Stimulated activated naive CD8-positive, alpha-beta T cell treated with anti-CD3 and anti-CD28 coated beads, Interleukin-15, Interleukin-2, amounts not matched to agents 100 ng/mL and 50 ng/mL, for 24 hours (primary cell): Measurements from ENCODE around the gene MRPL39.

ENCODE experiments used
- H3K27ac Mint-ChIP-seq: one replicate; pipeline ENCODE4 v1.8.0; 2021; ENCODE audit warnings: mild to moderate bottlenecking, mixed read lengths
- H3K27me3 Mint-ChIP-seq: one replicate; pipeline ENCODE4 v1.8.0; 2021; ENCODE audit warnings: mixed read lengths
- H3K36me3 Mint-ChIP-seq: one replicate; pipeline ENCODE4 v1.8.0; 2021; ENCODE audit warnings: low read depth, mixed read lengths
- H3K4me1 Mint-ChIP-seq: one replicate; pipeline ENCODE4 v1.8.0; 2021; ENCODE audit warnings: low read depth, mixed read lengths
- H3K4me3 Mint-ChIP-seq: one replicate; pipeline ENCODE4 v1.8.0; 2021; ENCODE audit warnings: mild to moderate bottlenecking, mixed read lengths
- H3K9me3 Mint-ChIP-seq: one replicate; pipeline ENCODE4 v1.8.0; 2021; ENCODE audit warnings: mixed read lengths

The MRPL39 gene

GRCh38 chr21:25582888-25583287 is 24.4 kb downstream of the MRPL39 start:
- peaks cover 70% of the 10 kb centered on the region for H3K36me3 Mint-ChIP-seq
- H3K4me1 Mint-ChIP-seq, result peaks cover 43% of the 10 kb centered on the region

GRCh38 chr21:25582164-25582790 is 25.0 kb downstream of the MRPL39 start:
- H3K36me3 Mint-ChIP-seq, result peaks cover 69% of the 10 kb centered on the region
- no peaks in the 10 kb centered on the region for H3K27me3 Mint-ChIP-seq
- H3K4me3 Mint-ChIP-seq, result no peak overlapping the region
- H3K9me3 Mint-ChIP-seq, result no peaks in the 10 kb centered on the region
- H3K4me1 Mint-ChIP-seq, result peaks cover 46% of the 10 kb centered on the region
- H3K27ac Mint-ChIP-seq, result peak overlapping the region; percentile 74

More at GRCh38 chr21:25582888-25583287, 24.4 kb downstream of the MRPL39 start:
- Mint-ChIP-seq H3K9me3 (no peaks in the 10 kb centered on the region), H3K4me3 (peak overlapping the region; percentile 14), H3K27ac (peak overlapping the region; percentile 74), H3K27me3 (no peaks in the 10 kb centered on the region)

DNA sequence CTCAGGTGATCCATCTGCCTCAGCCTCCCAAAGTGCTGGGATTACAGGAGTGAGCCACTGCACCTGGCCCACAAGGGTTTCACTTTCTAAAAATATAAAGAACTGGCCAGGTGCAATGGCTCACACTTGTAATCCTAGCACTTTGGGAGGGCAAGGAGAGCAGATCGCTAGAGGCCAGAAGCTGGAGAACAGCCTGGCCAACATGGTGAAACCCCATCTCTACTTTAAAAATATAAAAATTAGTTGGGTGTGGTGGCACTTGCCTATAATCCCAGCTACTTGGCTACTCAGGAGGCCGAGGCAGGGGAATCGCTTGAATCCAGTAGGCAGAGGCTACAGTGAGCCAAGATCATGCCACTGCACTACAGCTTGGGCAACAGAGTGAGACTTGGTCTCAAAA is 25.7 kb downstream of the MRPL39 start:
- peaks cover 53% of the 10 kb centered on the region for H3K4me1 Mint-ChIP-seq
- peaks cover 72% of the 10 kb centered on the region for H3K36me3 Mint-ChIP-seq
- H3K27me3 Mint-ChIP-seq, result no peaks in the 10 kb centered on the region
- H3K4me3 Mint-ChIP-seq, result no peak overlapping the region
- no peaks in the 10 kb centered on the region for H3K9me3 Mint-ChIP-seq
- no peak overlapping the region for H3K27ac Mint-ChIP-seq

DNA sequence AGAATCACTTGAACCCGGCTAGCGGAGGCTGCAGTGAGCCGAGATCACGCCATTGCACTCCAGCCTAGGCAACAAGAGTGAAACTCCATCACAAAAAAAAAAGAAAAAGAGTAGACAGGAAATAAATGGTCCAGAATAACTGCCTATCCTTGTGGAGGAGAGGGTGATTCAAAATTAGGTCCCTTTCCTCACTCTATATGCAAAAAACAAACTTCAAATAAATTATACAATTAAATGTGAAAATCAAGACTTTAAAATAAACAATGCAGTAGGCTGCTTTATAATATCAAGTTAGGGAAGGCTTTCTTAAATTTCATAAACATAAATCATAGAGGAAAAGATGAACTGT is 26.4 kb downstream of the MRPL39 start:
- no peaks in the 10 kb centered on the region for H3K27me3 Mint-ChIP-seq
- H3K36me3 Mint-ChIP-seq, result peaks cover 72% of the 10 kb centered on the region
- no peaks in the 10 kb centered on the region for H3K9me3 Mint-ChIP-seq
- H3K4me3 Mint-ChIP-seq, result no peak overlapping the region
- H3K27ac Mint-ChIP-seq, result peak overlapping the region; percentile 37
- peaks cover 60% of the 10 kb centered on the region for H3K4me1 Mint-ChIP-seq

- peaks cover 73% of the 10 kb centered on the region for H3K36me3 Mint-ChIP-seq
- peak overlapping the region; percentile 91 for H3K27ac Mint-ChIP-seq
- H3K4me3 Mint-ChIP-seq, result no peak overlapping the region
- no peaks in the 10 kb centered on the region for H3K27me3 Mint-ChIP-seq
- no peaks in the 10 kb centered on the region for H3K9me3 Mint-ChIP-seq
- H3K4me1 Mint-ChIP-seq, result peaks cover 71% of the 10 kb centered on the region
Measured at GRCh38 chr21:25579226-25580013, 27.9 kb downstream of the MRPL39 start.

DNA sequence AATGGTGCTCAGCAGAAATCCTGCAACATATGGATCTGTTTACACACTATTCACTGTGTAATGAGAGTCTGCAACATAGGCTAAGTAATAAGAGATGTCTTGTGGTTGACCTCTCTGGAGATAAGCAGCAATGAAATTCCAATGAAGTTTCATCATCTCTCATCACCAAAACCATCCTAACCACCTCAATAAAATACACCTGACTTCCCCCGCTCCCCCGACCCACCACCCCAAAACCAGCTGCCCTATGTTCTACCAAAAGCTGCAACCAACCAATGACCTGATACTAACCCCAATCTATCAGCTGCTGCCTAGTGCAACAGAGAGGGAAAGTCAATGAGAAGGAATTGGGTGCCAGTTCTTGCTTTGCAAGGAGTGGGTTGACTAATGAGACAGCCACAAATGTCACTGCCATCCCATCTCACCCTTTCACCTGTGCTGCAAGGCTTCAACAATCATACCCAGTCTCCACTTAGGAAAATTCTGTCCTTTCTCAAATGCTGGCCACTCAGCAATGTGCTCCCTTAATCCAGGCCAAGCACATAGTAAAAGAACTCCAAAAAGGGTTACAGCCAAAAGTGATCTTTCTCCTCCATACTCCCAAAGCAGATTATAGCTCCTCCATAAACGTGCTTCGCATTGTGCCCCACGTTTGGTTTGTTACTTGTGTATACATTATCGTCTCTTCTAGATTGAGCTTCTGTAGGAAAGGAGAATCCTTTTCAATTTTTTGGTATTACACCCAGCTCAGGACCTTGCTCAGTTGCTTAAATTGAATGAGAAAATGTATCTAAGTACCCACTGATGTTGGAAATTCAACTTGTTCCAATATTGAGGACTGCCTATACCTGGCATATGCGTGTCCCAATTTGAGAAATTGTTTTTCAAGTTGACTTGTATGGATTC is 29.0 kb downstream of the MRPL39 start:
- no peaks in the 10 kb centered on the region for H3K9me3 Mint-ChIP-seq
- peaks cover 72% of the 10 kb centered on the region for H3K36me3 Mint-ChIP-seq
- peak overlapping the region; percentile 97 for H3K27ac Mint-ChIP-seq
- H3K27me3 Mint-ChIP-seq, result no peaks in the 10 kb centered on the region
- peak overlapping the region; percentile 21 for H3K4me3 Mint-ChIP-seq
- H3K4me1 Mint-ChIP-seq, result peaks cover 70% of the 10 kb centered on the region

DNA sequence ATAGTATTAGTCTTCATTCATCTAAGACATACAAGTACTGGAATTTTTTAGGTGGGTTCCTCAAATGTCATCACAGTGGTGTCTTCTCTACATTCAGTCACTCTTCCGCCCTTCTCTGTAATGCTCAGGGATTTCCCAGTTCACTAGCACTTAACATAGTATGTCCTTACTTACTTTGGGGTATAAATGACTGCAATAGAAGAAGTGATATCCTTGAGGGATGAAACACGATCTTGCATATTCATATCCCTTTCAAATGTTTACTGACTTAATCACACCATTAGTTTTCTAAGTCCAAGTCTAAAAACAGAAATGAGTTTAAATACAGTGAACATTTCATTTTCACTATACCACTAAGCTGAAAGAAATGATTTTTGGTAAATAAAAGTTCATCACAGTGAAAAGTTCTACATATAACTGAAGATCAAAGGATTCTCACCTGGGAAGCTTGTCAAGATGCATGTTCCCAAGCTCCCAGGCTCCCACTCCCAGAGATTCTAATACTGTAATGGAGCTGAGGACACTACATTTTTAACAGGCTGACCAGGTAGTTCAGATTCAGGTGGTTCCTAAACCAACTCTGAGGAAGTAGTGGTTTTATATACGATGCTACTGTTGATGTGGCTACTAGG is 29.7 kb downstream of the MRPL39 start:
- Mint-ChIP-seq H3K4me3 (peak overlapping the region; percentile 79), H3K36me3 (peaks cover 74% of the 10 kb centered on the region), H3K27me3 (no peaks in the 10 kb centered on the region), H3K27ac (peak overlapping the region; percentile 97), H3K9me3 (no peaks in the 10 kb centered on the region), H3K4me1 (peaks cover 74% of the 10 kb centered on the region)

DNA sequence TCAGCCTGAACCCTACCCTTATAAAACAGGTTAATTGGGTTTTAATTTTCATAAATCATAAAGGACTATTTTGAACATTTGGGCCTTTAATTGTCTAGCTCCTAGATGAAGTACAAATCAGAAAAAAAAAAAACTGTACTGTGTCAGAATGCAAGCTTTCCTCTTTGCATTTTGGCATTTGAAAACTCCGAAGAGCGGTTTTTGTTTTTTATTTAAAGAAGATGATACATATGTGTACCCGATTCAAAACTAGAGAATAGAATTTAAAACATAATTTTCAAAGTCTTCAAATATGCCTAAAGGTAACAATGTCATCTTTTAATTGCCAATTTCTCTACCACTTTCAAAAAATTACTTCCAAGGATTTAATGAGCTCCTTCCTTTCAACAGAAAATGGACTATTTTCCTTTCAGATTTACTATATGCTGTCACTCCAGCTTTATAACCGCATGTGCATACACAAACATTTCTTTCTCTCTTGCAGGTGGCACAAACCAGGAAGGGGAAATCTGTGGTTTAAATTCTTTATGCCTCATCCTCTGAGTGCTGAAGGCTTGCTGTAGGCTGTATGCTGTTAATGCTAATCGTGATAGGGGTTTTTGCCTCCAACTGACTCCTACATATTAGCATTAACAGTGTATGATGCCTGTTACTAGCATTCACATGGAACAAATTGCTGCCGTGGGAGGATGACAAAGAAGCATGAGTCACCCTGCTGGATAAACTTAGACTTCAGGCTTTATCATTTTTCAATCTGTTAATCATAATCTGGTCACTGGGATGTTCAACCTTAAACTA is 33.7 kb downstream of the MRPL39 start:
- Mint-ChIP-seq H3K4me1 (peaks cover 93% of the 10 kb centered on the region), H3K27me3 (no peaks in the 10 kb centered on the region), H3K9me3 (no peaks in the 10 kb centered on the region), H3K27ac (peak overlapping the region; percentile 97), H3K4me3 (peak overlapping the region; percentile 79), H3K36me3 (peaks cover 93% of the 10 kb centered on the region)

DNA sequence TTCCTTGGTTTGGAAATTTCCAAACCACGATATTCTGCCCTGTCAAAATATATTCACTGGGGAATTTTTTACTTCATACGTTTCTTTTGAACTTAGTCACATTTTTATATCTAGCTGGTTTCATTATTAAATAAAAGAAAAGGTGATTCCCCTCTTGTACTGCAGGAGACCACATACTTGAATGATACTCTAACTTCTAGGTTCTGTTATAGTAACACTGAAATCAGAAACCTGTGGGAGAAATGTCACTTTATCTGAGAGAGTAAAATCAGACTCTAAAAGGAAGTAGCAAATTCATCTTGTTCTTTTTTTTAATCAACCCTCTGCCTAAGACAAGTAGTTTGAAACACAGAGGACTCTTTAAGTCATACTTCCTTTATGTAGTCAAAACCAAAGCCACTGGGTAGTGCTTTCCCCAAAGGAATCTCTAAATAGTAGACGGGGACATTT is 34.4 kb downstream of the MRPL39 start:
- no peaks in the 10 kb centered on the region for H3K27me3 Mint-ChIP-seq
- peak overlapping the region; percentile 79 for H3K4me3 Mint-ChIP-seq
- H3K9me3 Mint-ChIP-seq, result no peaks in the 10 kb centered on the region
- peak overlapping the region; percentile 97 for H3K27ac Mint-ChIP-seq
- H3K4me1 Mint-ChIP-seq, result peaks cover 91% of the 10 kb centered on the region
- peaks cover 96% of the 10 kb centered on the region for H3K36me3 Mint-ChIP-seq

- Mint-ChIP-seq H3K4me3 (peak overlapping the region; percentile 90), H3K9me3 (no peaks in the 10 kb centered on the region), H3K4me1 (peaks cover 90% of the 10 kb centered on the region), H3K36me3 (peaks cover 98% of the 10 kb centered on the region), H3K27me3 (no peaks in the 10 kb centered on the region), H3K27ac (peak overlapping the region; percentile 97)
Measured at GRCh38 chr21:25571726-25572121, 35.6 kb downstream of the MRPL39 start.

GRCh38 chr21:25569711-25570110 is 37.6 kb downstream of the MRPL39 start:
- peaks cover 82% of the 10 kb centered on the region for H3K4me1 Mint-ChIP-seq
- no peaks in the 10 kb centered on the region for H3K9me3 Mint-ChIP-seq
- H3K27ac Mint-ChIP-seq, result peak overlapping the region; percentile 100
- H3K4me3 Mint-ChIP-seq, result peak overlapping the region; percentile 90
- H3K27me3 Mint-ChIP-seq, result no peaks in the 10 kb centered on the region
- peaks cover 98% of the 10 kb centered on the region for H3K36me3 Mint-ChIP-seq

- Mint-ChIP-seq H3K4me3 (peak overlapping the region; percentile 90), H3K4me1 (peaks cover 80% of the 10 kb centered on the region), H3K36me3 (peaks cover 98% of the 10 kb centered on the region), H3K27ac (peak overlapping the region; percentile 100), H3K27me3 (no peaks in the 10 kb centered on the region), H3K9me3 (no peaks in the 10 kb centered on the region)
Measured at GRCh38 chr21:25569084-25569483, 38.2 kb downstream of the MRPL39 start.

- Mint-ChIP-seq H3K36me3 (peaks cover 98% of the 10 kb centered on the region), H3K4me1 (peaks cover 80% of the 10 kb centered on the region), H3K27ac (peak overlapping the region; percentile 100), H3K27me3 (no peaks in the 10 kb centered on the region), H3K4me3 (peak overlapping the region; percentile 90), H3K9me3 (no peaks in the 10 kb centered on the region)
Measured at GRCh38 chr21:25568246-25568645, 39.0 kb downstream of the MRPL39 start.

- Mint-ChIP-seq H3K4me3 (peak overlapping the region; percentile 90), H3K9me3 (no peaks in the 10 kb centered on the region), H3K27me3 (no peaks in the 10 kb centered on the region), H3K36me3 (peaks cover 98% of the 10 kb centered on the region), H3K27ac (peak overlapping the region; percentile 100), H3K4me1 (peaks cover 79% of the 10 kb centered on the region)
Measured at GRCh38 chr21:25567472-25567871, 39.8 kb downstream of the MRPL39 start.
